Liver (tissue), 3 donors: ENCODE data around the gene PDX1.

Experiments used
- EGR1 ChIP-seq, 2 donors: IDR thresholded peaks; 2 replicates each; pipeline ENCODE4 v1.6.1; 2016 to 2018; ENCODE audit warnings: antibody characterized with exemption in 2 of 2, low read depth in 2 of 2
- FOXA1 ChIP-seq: IDR thresholded peaks from 2 replicates; pipeline ENCODE4 v1.6.1; 2016; ENCODE audit warnings: antibody characterized with exemption
- RAD21 ChIP-seq, 2 donors: IDR thresholded peaks; 2 replicates each; pipeline ENCODE4 v1.6.1; 2016; ENCODE audit warnings: antibody characterized with exemption in 2 of 2, mild to moderate bottlenecking in 2 of 2
- TAF1 ChIP-seq: conservative IDR thresholded peaks from 2 replicates; pipeline ENCODE4 v1.6.1; 2016; ENCODE audit warnings: antibody characterized with exemption, mild to moderate bottlenecking
- YY1 ChIP-seq: IDR thresholded peaks from 2 replicates; pipeline ENCODE4 v1.6.1; 2016; ENCODE audit warnings: antibody characterized with exemption, mild to moderate bottlenecking
- TF ChIP-seq, protein P1 (sequence below): fragments of 150-350 bp; IDR thresholded peaks from 2 replicates; pipeline ENCODE4 v1.5.1; 2017; ENCODE audit warnings: improper control_type of control experiment, low read depth, low read length; ENCODE audit not compliant: missing input control
- TF ChIP-seq, protein P2 (sequence below): IDR thresholded peaks from 2 replicates; pipeline ENCODE4 v1.6.1; 2016; ENCODE audit warnings: antibody characterized with exemption
- TF ChIP-seq, protein P3 (sequence below): IDR thresholded peaks from 2 replicates; pipeline ENCODE4 v1.6.1; 2016; ENCODE audit warnings: antibody characterized with exemption
- donor health status: healthy.
- donor health status: healthy.

DNA sequence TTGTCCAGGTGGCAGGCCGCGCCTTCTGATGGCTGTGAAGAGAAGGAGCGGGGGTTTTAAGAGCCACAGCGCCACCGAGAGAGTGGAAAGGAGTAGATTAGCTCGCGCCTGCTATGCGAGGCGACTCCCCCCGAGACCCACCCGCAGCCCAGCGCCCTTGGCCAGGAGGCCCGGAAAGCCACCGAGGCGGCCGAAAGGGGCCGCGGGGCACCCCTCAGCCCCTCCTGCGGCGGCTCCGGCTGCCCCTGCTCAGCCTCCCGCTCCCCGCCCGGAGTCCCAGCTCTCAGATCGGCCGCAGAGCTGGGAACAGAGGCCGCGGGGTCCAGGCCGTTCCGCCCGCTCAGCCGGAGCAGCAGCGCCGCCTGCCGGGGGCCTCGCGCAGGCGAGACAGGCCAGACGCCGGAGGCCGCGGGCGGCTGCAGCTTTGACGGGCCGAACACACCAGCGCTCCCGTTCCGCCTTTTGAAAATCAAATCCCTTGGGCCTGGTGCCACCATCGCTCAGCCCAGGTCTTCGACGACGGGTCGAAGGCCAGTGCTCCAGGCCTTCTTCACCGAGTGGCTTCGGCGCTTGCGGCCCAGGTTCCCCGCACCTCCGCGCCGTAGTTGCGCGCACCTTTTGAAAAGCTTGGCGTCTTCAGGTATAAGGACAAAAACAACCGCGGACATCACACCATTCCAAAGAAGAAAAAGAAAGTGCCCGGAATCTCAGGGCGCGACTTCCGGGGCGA is 34.0 kb downstream of the PDX1 start:
- TF ChIP-seq EGR1 (IDR thresholded peaks at IDR 0.05; ENCODE audit: low read depth in 2 of 2) (no peak), RAD21 (IDR thresholded peaks at IDR 0.05) (peak; percentile 68 to 76), TAF1 (no peak), FOXA1 (no peak), YY1 (no peak)
- TF ChIP-seq, protein P1, sequence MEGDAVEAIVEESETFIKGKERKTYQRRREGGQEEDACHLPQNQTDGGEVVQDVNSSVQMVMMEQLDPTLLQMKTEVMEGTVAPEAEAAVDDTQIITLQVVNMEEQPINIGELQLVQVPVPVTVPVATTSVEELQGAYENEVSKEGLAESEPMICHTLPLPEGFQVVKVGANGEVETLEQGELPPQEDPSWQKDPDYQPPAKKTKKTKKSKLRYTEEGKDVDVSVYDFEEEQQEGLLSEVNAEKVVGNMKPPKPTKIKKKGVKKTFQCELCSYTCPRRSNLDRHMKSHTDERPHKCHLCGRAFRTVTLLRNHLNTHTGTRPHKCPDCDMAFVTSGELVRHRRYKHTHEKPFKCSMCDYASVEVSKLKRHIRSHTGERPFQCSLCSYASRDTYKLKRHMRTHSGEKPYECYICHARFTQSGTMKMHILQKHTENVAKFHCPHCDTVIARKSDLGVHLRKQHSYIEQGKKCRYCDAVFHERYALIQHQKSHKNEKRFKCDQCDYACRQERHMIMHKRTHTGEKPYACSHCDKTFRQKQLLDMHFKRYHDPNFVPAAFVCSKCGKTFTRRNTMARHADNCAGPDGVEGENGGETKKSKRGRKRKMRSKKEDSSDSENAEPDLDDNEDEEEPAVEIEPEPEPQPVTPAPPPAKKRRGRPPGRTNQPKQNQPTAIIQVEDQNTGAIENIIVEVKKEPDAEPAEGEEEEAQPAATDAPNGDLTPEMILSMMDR = peak; percentile 87
- TF ChIP-seq, protein P2, sequence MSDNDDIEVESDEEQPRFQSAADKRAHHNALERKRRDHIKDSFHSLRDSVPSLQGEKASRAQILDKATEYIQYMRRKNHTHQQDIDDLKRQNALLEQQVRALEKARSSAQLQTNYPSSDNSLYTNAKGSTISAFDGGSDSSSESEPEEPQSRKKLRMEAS = no peak
- TF ChIP-seq, protein P3, sequence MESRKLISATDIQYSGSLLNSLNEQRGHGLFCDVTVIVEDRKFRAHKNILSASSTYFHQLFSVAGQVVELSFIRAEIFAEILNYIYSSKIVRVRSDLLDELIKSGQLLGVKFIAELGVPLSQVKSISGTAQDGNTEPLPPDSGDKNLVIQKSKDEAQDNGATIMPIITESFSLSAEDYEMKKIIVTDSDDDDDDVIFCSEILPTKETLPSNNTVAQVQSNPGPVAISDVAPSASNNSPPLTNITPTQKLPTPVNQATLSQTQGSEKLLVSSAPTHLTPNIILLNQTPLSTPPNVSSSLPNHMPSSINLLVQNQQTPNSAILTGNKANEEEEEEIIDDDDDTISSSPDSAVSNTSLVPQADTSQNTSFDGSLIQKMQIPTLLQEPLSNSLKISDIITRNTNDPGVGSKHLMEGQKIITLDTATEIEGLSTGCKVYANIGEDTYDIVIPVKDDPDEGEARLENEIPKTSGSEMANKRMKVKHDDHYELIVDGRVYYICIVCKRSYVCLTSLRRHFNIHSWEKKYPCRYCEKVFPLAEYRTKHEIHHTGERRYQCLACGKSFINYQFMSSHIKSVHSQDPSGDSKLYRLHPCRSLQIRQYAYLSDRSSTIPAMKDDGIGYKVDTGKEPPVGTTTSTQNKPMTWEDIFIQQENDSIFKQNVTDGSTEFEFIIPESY = no peak
